ENCODE data around the gene CDH13. TPM values are rescaled to one million over a fixed set of nuclear protein-coding genes. Genes with fewer than 3 reads are reported as not detected.

Gene CDH13
- total RNA-seq, 1 donor from 2014 or later = 46.4 TPM

DNA sequence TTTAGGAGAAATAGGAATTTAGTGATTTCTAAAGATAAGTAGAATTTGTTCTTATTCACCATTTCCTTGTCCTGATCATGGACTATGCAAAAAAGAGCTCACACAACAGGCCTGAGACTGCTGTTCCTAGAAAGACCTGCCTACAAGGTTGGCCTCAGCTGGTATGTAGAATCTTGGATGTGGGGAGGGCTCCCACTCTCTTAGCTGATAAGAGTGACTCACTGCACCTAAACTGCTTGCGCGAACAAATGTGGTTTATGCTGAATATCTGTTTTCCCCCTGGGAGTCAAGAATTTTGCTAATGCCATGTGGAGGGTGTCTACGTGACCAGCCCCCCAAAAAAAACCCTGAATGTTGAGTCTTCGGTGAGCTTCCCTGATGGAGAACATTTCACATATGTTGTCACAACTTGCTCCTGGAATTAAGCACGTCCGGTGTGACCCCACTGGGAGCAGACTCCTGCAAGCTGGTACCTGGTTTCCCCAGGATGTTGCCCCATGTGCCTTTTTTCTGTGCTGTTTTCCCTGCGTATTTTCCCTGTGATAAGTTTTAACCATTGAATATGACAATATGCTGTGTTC, 1112.2 kb downstream of the CDH13 start:
- peaks cover 4% of the 10 kb centered on the region for H3K4me1 Mint-ChIP-seq (ENCODE audit: unreplicated experiment)
- H3K27ac Mint-ChIP-seq = no peak overlapping the region
- no peaks in the 10 kb centered on the region for H3K9me3 Mint-ChIP-seq
- H3K27me3 Mint-ChIP-seq = no peaks in the 10 kb centered on the region
- H3K4me3 Mint-ChIP-seq = no peak overlapping the region
- TF ChIP-seq, protein P1, sequence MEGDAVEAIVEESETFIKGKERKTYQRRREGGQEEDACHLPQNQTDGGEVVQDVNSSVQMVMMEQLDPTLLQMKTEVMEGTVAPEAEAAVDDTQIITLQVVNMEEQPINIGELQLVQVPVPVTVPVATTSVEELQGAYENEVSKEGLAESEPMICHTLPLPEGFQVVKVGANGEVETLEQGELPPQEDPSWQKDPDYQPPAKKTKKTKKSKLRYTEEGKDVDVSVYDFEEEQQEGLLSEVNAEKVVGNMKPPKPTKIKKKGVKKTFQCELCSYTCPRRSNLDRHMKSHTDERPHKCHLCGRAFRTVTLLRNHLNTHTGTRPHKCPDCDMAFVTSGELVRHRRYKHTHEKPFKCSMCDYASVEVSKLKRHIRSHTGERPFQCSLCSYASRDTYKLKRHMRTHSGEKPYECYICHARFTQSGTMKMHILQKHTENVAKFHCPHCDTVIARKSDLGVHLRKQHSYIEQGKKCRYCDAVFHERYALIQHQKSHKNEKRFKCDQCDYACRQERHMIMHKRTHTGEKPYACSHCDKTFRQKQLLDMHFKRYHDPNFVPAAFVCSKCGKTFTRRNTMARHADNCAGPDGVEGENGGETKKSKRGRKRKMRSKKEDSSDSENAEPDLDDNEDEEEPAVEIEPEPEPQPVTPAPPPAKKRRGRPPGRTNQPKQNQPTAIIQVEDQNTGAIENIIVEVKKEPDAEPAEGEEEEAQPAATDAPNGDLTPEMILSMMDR (conservative IDR thresholded peaks at IDR 0.05) = no peak
- DNase-seq (ENCODE audit: extremely low spot score, unreplicated experiment) = no peak
- no peaks in the 10 kb centered on the region for H3K36me3 Mint-ChIP-seq

- no peak overlapping the region for H3K27ac Mint-ChIP-seq
- H3K27me3 Mint-ChIP-seq = peaks cover 8% of the 10 kb centered on the region
- H3K4me3 Mint-ChIP-seq = no peak overlapping the region
- peaks cover 5% of the 10 kb centered on the region for H3K9me3 Mint-ChIP-seq
- peaks cover 12% of the 10 kb centered on the region for H3K4me1 Mint-ChIP-seq (ENCODE audit: unreplicated experiment)
- TF ChIP-seq, protein P1 (conservative IDR thresholded peaks at IDR 0.05) = no peak
- DNase-seq (ENCODE audit: extremely low spot score, unreplicated experiment) = no peak
- H3K36me3 Mint-ChIP-seq = no peaks in the 10 kb centered on the region
These were observed 1115.5 kb downstream of the CDH13 start for GRCh38 chr16:83742124-83742899.

DNA sequence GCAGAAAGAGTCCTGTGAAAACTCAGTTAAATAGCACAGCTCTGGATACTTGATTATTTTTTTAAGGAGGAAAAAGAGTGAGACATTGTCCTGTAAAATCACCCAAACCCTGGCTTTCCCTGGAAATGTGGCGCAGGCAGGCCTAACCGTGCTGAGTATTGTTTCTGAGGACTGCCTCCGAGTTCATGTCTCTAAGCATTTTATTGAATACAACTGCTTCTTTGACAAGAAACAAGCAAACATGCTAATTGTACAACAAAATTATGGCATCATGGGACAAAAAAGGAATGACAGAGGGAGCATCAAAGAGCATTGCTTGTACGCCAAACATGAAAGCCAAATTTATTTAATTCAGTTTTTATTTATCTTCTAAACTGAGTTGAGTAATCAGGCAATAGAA, 1116.5 kb downstream of the CDH13 start:
- peaks cover 12% of the 10 kb centered on the region for H3K4me1 Mint-ChIP-seq (ENCODE audit: unreplicated experiment)
- H3K4me3 Mint-ChIP-seq = no peak overlapping the region
- TF ChIP-seq, protein P1 (conservative IDR thresholded peaks at IDR 0.05) = no peak
- H3K27me3 Mint-ChIP-seq = peaks cover 8% of the 10 kb centered on the region
- H3K36me3 Mint-ChIP-seq = no peaks in the 10 kb centered on the region
- no peak for DNase-seq (ENCODE audit: extremely low spot score, unreplicated experiment)
- no peak overlapping the region for H3K27ac Mint-ChIP-seq
- H3K9me3 Mint-ChIP-seq = peaks cover 5% of the 10 kb centered on the region

GRCh38 chr16:83743720-83744119, 1117.0 kb downstream of the CDH13 start:
- no peak overlapping the region for H3K27ac Mint-ChIP-seq
- no peak overlapping the region for H3K4me3 Mint-ChIP-seq
- no peak for DNase-seq (ENCODE audit: extremely low spot score, unreplicated experiment)
- TF ChIP-seq, protein P1 (conservative IDR thresholded peaks at IDR 0.05) = no peak
- peaks cover 12% of the 10 kb centered on the region for H3K4me1 Mint-ChIP-seq (ENCODE audit: unreplicated experiment)
- peaks cover 5% of the 10 kb centered on the region for H3K9me3 Mint-ChIP-seq
- H3K36me3 Mint-ChIP-seq = no peaks in the 10 kb centered on the region
- H3K27me3 Mint-ChIP-seq = peaks cover 8% of the 10 kb centered on the region

DNA sequence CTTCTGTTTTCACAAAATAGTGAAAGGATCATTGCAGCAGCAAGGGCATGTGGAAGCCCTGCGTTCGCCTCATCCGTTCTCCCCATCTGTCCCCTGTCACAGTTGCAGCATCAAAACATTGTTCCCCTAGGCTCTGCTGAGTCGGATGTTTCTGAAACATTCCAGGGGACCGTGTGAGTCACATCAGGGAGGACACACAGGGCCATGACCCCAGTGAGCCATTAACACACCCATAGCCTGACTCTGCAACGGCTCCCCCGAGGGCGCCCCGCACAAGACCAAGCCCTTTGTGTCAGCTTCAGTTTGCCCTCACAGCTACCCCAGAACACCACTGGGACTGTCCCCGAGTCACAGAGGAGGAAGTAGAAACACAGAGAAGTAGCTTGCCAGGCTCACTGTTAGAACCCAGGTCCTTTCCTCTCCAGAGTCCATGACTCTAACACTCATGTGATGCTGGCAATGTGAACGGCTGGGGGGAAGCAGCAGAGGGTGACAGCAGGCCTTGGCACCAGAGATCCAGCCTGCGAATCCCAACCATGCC, 1117.7 kb downstream of the CDH13 start:
- H3K27ac Mint-ChIP-seq = peak overlapping the region; percentile 49
- no peak for DNase-seq (ENCODE audit: extremely low spot score, unreplicated experiment)

More for the DNA sequence above, 1117.7 kb downstream of the CDH13 start:
- Mint-ChIP-seq H3K9me3 (peaks cover 5% of the 10 kb centered on the region), H3K27me3 (peaks cover 11% of the 10 kb centered on the region), H3K36me3 (no peaks in the 10 kb centered on the region), H3K4me3 (no peak overlapping the region), H3K4me1 (ENCODE audit: unreplicated experiment) (peaks cover 12% of the 10 kb centered on the region)
- TF ChIP-seq, protein P1 (conservative IDR thresholded peaks at IDR 0.05) = no peak
